HCT116 (cell line): ENCODE data around the gene SMG6. TPM values are rescaled to one million over a fixed set of nuclear protein-coding genes. Genes with fewer than 3 reads are reported as not detected.

ENCODE experiments used
- ATAC-seq: fragments of 200-7000 bp; cut with Tn5 transposase; 2 replicates; pipeline ENCODE4 v1.9.1; 2020; ENCODE audit warnings: mild to moderate bottlenecking, moderate library complexity
- BruUV-seq: library from RNA; stranded (reverse); fragments of 400-500 nt; replicated peaks from 2 replicates; lab custom pipeline; 2021; lab: Mats Ljungman, UMichigan
- CTCF ChIA-PET: fragments of 300-600 bp; sonication (Branson Sonifier 250); formaldehyde crosslinking; loops from one replicate; lab custom pipeline; 2021; ENCODE audit warnings: antibody characterized with exemption; lab: Charles Lee
- POLR2A ChIA-PET: fragments of 300-600, 350-600 bp; sonication (Branson Sonifier 250); formaldehyde crosslinking; loops from one replicate; lab custom pipeline; 2021; ENCODE audit warnings: antibody characterized with exemption; lab: Charles Lee
- RAD21 ChIA-PET, 2 experiments: fragments of 300-600 bp; sonication (Branson Sonifier 250); formaldehyde crosslinking; loops; one replicate each; lab custom pipeline; 2023; ENCODE audit warnings: low total read pairs in 2 of 2; ENCODE audit not compliant: uncharacterized antibody in 2 of 2, unreplicated experiment in 2 of 2, low non-redundant PET in 1 of 2; lab: Charles Lee
- DNase-seq: peaks from one replicate; pipeline ENCODE4 v3.0.0-alpha.2; 2010; ENCODE audit warnings: low read depth, low spot score
- H2AFZ ChIP-seq: fragments of 200-600 bp; shearing (Covaris generic), sonication (generic); 2 replicates; pipeline ENCODE4 v1.6.1; 2017; ENCODE audit warnings: low read depth, mixed run types, mixed read lengths, antibody characterized with exemption, low read length; ENCODE audit not compliant: poor library complexity, severe bottlenecking
- H3K27ac ChIP-seq: 2 replicates; pipeline ENCODE4 v1.5.1; 2012; ENCODE audit warnings: low read depth, low read length
- H3K27me3 ChIP-seq: fragments of 200-600 bp; sonication (generic); 2 replicates; pipeline ENCODE4 v1.6.1; 2016; ENCODE audit warnings: mixed run types, low read length, mixed read lengths; ENCODE audit not compliant: insufficient read depth
- H3K36me3 ChIP-seq, 2 experiments: fragments of 200-500 bp in 1 of 2; fragments of 200-600 bp in 1 of 2; sonication (Bioruptor generic) in 1 of 2; sonication (generic) in 1 of 2; 2 replicates each; pipeline versions ENCODE4 v1.5.1 to v1.6.1; 2014 to 2016; ENCODE audit warnings: low read length in 2 of 2, inconsistent platforms in 1 of 2, mixed read lengths in 1 of 2, mixed run types in 1 of 2; ENCODE audit not compliant: insufficient read depth in 2 of 2, control insufficient read depth in 1 of 2
- H3K4me1 ChIP-seq, 2 experiments: fragments of 200-600 bp in 1 of 2; sonication (generic) in 1 of 2; 2 replicates each; pipeline versions ENCODE4 v1.5.1 to v1.6.1; 2012 to 2017; ENCODE audit warnings: low read length in 2 of 2, inconsistent platforms in 1 of 2, mild to moderate bottlenecking in 1 of 2, mixed read lengths in 1 of 2, mixed run types in 1 of 2, moderate library complexity in 1 of 2; ENCODE audit not compliant: insufficient read depth in 2 of 2, control insufficient read depth in 1 of 2
- H3K4me2 ChIP-seq: fragments of 200-600 bp; sonication (generic); 2 replicates; pipeline ENCODE4 v1.6.1; 2017; ENCODE audit warnings: mixed run types, low read length, mixed read lengths
- H3K4me3 ChIP-seq, 2 experiments: fragments of 200-600 bp in 1 of 2; sonication (generic) in 1 of 2; replicated peaks in 1 of 2; 2 replicates each; pipeline ENCODE4 v1.5.1; 2011 to 2016; ENCODE audit warnings: low read length in 2 of 2, control low read depth in 1 of 2, low read depth in 1 of 2, mild to moderate bottlenecking in 1 of 2, mixed read lengths in 1 of 2, mixed run types in 1 of 2
- H3K79me2 ChIP-seq: fragments of 200-600 bp; sonication (generic); 2 replicates; pipeline ENCODE4 v1.6.1; 2017; ENCODE audit warnings: mild to moderate bottlenecking, mixed run types, low read length, moderate library complexity, mixed read lengths; ENCODE audit not compliant: insufficient read depth
- H3K9ac ChIP-seq: fragments of 200-600 bp; sonication (generic); 2 replicates; pipeline ENCODE4 v1.6.1; 2016; ENCODE audit warnings: low read length, mixed read lengths
- H3K9me2 ChIP-seq: fragments of 200-600 bp; sonication (generic), shearing (Covaris generic); 2 replicates; pipeline ENCODE4 v1.6.1; 2017; ENCODE audit warnings: mixed run types, mild to moderate bottlenecking, moderate library complexity; ENCODE audit not compliant: insufficient read depth
- H3K9me3 ChIP-seq, 2 experiments: fragments of 200-500 bp in 1 of 2; fragments of 200-600 bp in 1 of 2; sonication (Bioruptor generic) in 1 of 2; sonication (generic) in 1 of 2; 2 replicates each; pipeline ENCODE4 v1.6.1; 2014 to 2017; ENCODE audit warnings: low read length in 2 of 2, mixed read lengths in 2 of 2, inconsistent platforms in 1 of 2, low read depth in 1 of 2, mild to moderate bottlenecking in 1 of 2, mixed run types in 1 of 2, moderate library complexity in 1 of 2; ENCODE audit not compliant: control insufficient read depth in 1 of 2, insufficient read depth in 1 of 2
- H4K20me1 ChIP-seq: fragments of 200-600 bp; sonication (generic), shearing (Covaris generic); 2 replicates; pipeline ENCODE4 v1.6.1; 2017; ENCODE audit warnings: mixed run types, mild to moderate bottlenecking, moderate library complexity; ENCODE audit not compliant: insufficient read depth
- CBX3 ChIP-seq: IDR thresholded peaks from 2 replicates; pipeline ENCODE4 v1.6.1; 2012; ENCODE audit warnings: low read depth
- CEBPB ChIP-seq: IDR thresholded peaks from 2 replicates; pipeline ENCODE4 v1.6.1; 2012; ENCODE audit warnings: low read depth
- EGR1 ChIP-seq: IDR thresholded peaks from 2 replicates; pipeline ENCODE4 v1.6.1; 2012; ENCODE audit warnings: low read depth
- ELF1 ChIP-seq: IDR thresholded peaks from 2 replicates; pipeline ENCODE4 v1.6.1; 2012; ENCODE audit warnings: low read depth, borderline replicate concordance
- POLR2A ChIP-seq: IDR thresholded peaks from 2 replicates; pipeline ENCODE4 v1.7.0; 2011; ENCODE audit warnings: borderline replicate concordance; ENCODE audit not compliant: insufficient read depth, insufficient read length; ENCODE audit errors: extremely low read depth
- POLR2AphosphoS5 ChIP-seq: IDR thresholded peaks from 2 replicates; pipeline ENCODE4 v1.6.1; 2011; ENCODE audit warnings: mild to moderate bottlenecking, low read depth, low read length, moderate library complexity
- SP1 ChIP-seq: IDR thresholded peaks from 2 replicates; pipeline ENCODE4 v1.6.1; 2012; ENCODE audit warnings: low read depth
- TCF7L2 ChIP-seq: IDR thresholded peaks from 2 replicates; pipeline ENCODE4 v1.7.0; 2011; ENCODE audit warnings: borderline replicate concordance, inconsistent platforms; ENCODE audit not compliant: insufficient read depth, insufficient read length; ENCODE audit errors: extremely low read depth
- ZNF274 ChIP-seq: fragments of 200-500 bp; sonication (Bioruptor generic); IDR thresholded peaks from 2 replicates; pipeline ENCODE4 v1.6.1; 2014; ENCODE audit warnings: mild to moderate bottlenecking, low read depth, low read length, inconsistent platforms
- intact Hi-C: fragments of 100-400 bp; cut with micrococcal nuclease; formaldehyde crosslinking; loops from 2 replicates; pipeline ENCODE4 v1.10.0; 2022
- total RNA-seq: library from RNA; stranded (reverse); gene quantifications from one replicate; pipeline ENCODE4 v1.2.1, GENCODE V29; 2021; ENCODE audit not compliant: unreplicated experiment
- TF ChIP-seq, protein P1 (sequence below): IDR thresholded peaks from 2 replicates; pipeline ENCODE4 v1.6.1; 2012

SMG6 gene
- total RNA-seq, 1 experiment from 2014 or later = 23.1 TPM

- no peaks in the 10 kb centered on the region for H4K20me1 ChIP-seq
- H3K9me2 ChIP-seq = no peaks in the 10 kb centered on the region
- no peak for ATAC-seq
- H3K9me3 ChIP-seq = no peaks in the 10 kb centered on the region
- no peak overlapping the region for H3K27ac ChIP-seq
- H3K9ac ChIP-seq = no peak overlapping the region
- no TSS peak for BruUV-seq
- TF ChIP-seq POLR2A (no peak), CEBPB (no peak), POLR2AphosphoS5 (no peak), TCF7L2 (no peak), SP1 (no peak), ZNF274 (no peak)
- DNase-seq = no peak
- intact Hi-C loops = no loop called here
- no peaks in the 10 kb centered on the region for H3K79me2 ChIP-seq
- H2AFZ ChIP-seq = no peak overlapping the region
- H3K36me3 ChIP-seq = peaks cover 5 to 7% of the 10 kb centered on the region in 2 experiments; a peak in 2 of 4 replicates
- no peak overlapping the region for H3K4me3 ChIP-seq
- RAD21 ChIA-PET = no interaction called here
- no peak overlapping the region for H3K4me2 ChIP-seq
- H3K4me1 ChIP-seq = peaks cover 0 to 12% of the 10 kb centered on the region in 2 experiments; a peak in 2 of 4 replicates
- CTCF ChIA-PET = interaction anchor here (1.4 to 1.8 kb wide), 2 partner anchors 179 kb away, joined by 3 to 5 read pairs; no protein-coding TSS in a partner anchor
- POLR2A ChIA-PET = no interaction called here
- no peaks in the 10 kb centered on the region for H3K27me3 ChIP-seq
Observed at GRCh38 chr17:2237521-2237921, 66.1 kb downstream of the SMG6 start.

GRCh38 chr17:2235792-2236366 lies 67.7 kb downstream of the SMG6 start:
- H3K9ac ChIP-seq = no peak overlapping the region
- H3K9me2 ChIP-seq = no peaks in the 10 kb centered on the region
- peaks cover 4 to 7% of the 10 kb centered on the region in 2 experiments; a peak in 2 of 4 replicates for H3K36me3 ChIP-seq
- H3K79me2 ChIP-seq = no peaks in the 10 kb centered on the region
- H3K9me3 ChIP-seq = no peaks in the 10 kb centered on the region
- H2AFZ ChIP-seq = no peak overlapping the region
- no peak overlapping the region for H3K27ac ChIP-seq
- H3K4me3 ChIP-seq = no peak overlapping the region
- DNase-seq = no peak
- no peak overlapping the region for H3K4me2 ChIP-seq
- peaks cover 0 to 12% of the 10 kb centered on the region in 2 experiments; a peak in 2 of 4 replicates for H3K4me1 ChIP-seq
- CTCF ChIA-PET = interaction anchor here (1.8 kb wide), 1 partner anchor 9 kb away, joined by 9 read pairs; no protein-coding TSS in a partner anchor
- TF ChIP-seq CBX3 (no peak), POLR2A (no peak), EGR1 (no peak), ELF1 (no peak)
- TF ChIP-seq, protein P1, sequence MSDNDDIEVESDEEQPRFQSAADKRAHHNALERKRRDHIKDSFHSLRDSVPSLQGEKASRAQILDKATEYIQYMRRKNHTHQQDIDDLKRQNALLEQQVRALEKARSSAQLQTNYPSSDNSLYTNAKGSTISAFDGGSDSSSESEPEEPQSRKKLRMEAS = no peak
- TF ChIP-seq, all 23 proteins: peak for 0
- ChIA-PET RAD21 (interaction anchor here in 1 of 2 experiments (0.6 kb wide), 1 partner anchor 54 kb away, joined by 3 read pairs; no protein-coding TSS in a partner anchor), POLR2A (interaction anchor here (0.8 kb wide), 1 partner anchor 9 kb away, joined by 3 read pairs; no protein-coding TSS in a partner anchor)
- Histone ChIP-seq H4K20me1 (no peaks in the 10 kb centered on the region), H3K27me3 (no peaks in the 10 kb centered on the region)
- ATAC-seq = no peak
- intact Hi-C loops = no loop called here
- no TSS peak for BruUV-seq
